Spleen (tissue), 11 donors: ENCODE measurements around the gene EML6. TPM values are rescaled to one million over a fixed set of nuclear protein-coding genes. Genes with fewer than 3 reads are reported as not detected.

Source experiments
- DNase-seq: peaks from one replicate; pipeline ENCODE4 v3.0.0-alpha.2; 2020
- H3K27ac ChIP-seq, 8 donors: fragments of 200-600 bp; sonication (generic) in 7 of 8; 1 replicate in 4 of 8; 2 replicates in 4 of 8; pipeline versions ENCODE4 v1.5.0 to v1.8.0; 2016 to 2021; ENCODE audit warnings: inconsistent platforms in 4 of 8, mild to moderate bottlenecking in 4 of 8, moderate library complexity in 1 of 8
- H3K27me3 ChIP-seq, 7 donors: fragments of 200-600 bp; sonication (generic) in 6 of 7; replicated peaks in 1 of 7; 1 replicate in 4 of 7; 2 replicates in 3 of 7; pipeline versions ENCODE4 v1.5.0 to v1.8.0; 2016 to 2021; ENCODE audit warnings: inconsistent platforms in 3 of 7, mild to moderate bottlenecking in 1 of 7
- H3K36me3 ChIP-seq, 6 donors: fragments of 200-600 bp; sonication (generic) in 5 of 6; 1 replicate in 4 of 6; 2 replicates in 2 of 6; pipeline versions ENCODE4 v1.5.0 to v1.8.0; 2016 to 2021; ENCODE audit warnings: inconsistent platforms in 2 of 6
- H3K4me1 ChIP-seq, 6 donors: fragments of 200-600 bp; sonication (generic) in 5 of 6; 1 replicate in 3 of 6; 2 replicates in 3 of 6; pipeline versions ENCODE4 v1.5.0 to v1.8.0; 2016 to 2021; ENCODE audit warnings: inconsistent platforms in 3 of 6
- H3K4me3 ChIP-seq, 8 donors: fragments of 200-600 bp; sonication (generic) in 7 of 8; 1 replicate in 4 of 8; 2 replicates in 4 of 8; pipeline versions ENCODE4 v1.5.0 to v1.8.0; 2016 to 2021; ENCODE audit warnings: inconsistent platforms in 4 of 8, mild to moderate bottlenecking in 4 of 8, moderate library complexity in 2 of 8
- H3K9me3 ChIP-seq, 8 donors: fragments of 200-600 bp; sonication (generic) in 7 of 8; 1 replicate in 4 of 8; 2 replicates in 4 of 8; pipeline versions ENCODE4 v1.5.0 to v1.8.0; 2016 to 2021; ENCODE audit warnings: inconsistent platforms in 4 of 8
- CTCF ChIP-seq, 11 experiments: fragments of 200-600 bp in 7 of 11; fragments of 450-650 bp in 4 of 11; sonication (generic) in 4 of 11; IDR thresholded peaks in 8 of 11; conservative IDR thresholded peaks in 3 of 11; 1 replicate in 7 of 11; 2 replicates in 4 of 11; pipeline versions ENCODE4 v1.4.0 to v1.8.0; 2016 to 2021; ENCODE audit warnings: antibody characterized with exemption in 11 of 11, inconsistent platforms in 4 of 11, mild to moderate bottlenecking in 1 of 11
- POLR2A ChIP-seq, 3 donors: fragments of 450-650 bp; IDR thresholded peaks; one replicate each; pipeline ENCODE4 v1.5.1; 2017; ENCODE audit warnings: antibody characterized with exemption in 3 of 3, mild to moderate bottlenecking in 1 of 3
- POLR2AphosphoS5 ChIP-seq, 3 donors: sonication (generic); formaldehyde crosslinking; IDR thresholded peaks; one replicate each; pipeline ENCODE4 v1.5.1; 2017; ENCODE audit warnings: antibody characterized with exemption in 3 of 3
- whole genome bisulfite sequencing, 5 donors: extraction: QIAGEN DNeasy Blood & Tissue Kit in 3 of 5; methylation state at CpG; one replicate each; pipeline versions ENCODE4 v1.1.5 to v1.1.7; 2013 to 2018; 5-methylcytosine and 5-hydroxymethylcytosine counted together
- intact Hi-C: fragments of 100-400 bp; cut with DNase I; formaldehyde crosslinking; loops from one replicate; pipeline ENCODE4 v1.15.0; 2023; ENCODE audit warnings: low total_unique reads
- polyA plus RNA-seq, 3 donors: library from polyadenylated mRNA; stranded (reverse); fragments of 200-250 nt; gene quantifications; one replicate each; pipeline ENCODE4 v1.2.1, GENCODE V29; 2013
- total RNA-seq, 7 donors: library from RNA; depleted of rRNA in 3 of 7; stranded (reverse); fragments of >200 nt in 3 of 7; fragmentation: NEBNext Ultra II Directional in 4 of 7; extraction: Animal tissue kit (Norgen Biotek cat#: 25700) in 4 of 7; gene quantifications; one replicate each; pipeline versions ENCODE4 v1.1.0 to v1.2.1, GENCODE V29; 2016 to 2021
- donor health status: healthy with polysubstance abuse.
- donor health status: DM: no; HTN: no; CAD: no; lungs with moderate emphysema.
- donor health status: DM: no; HTN: no; CAD: no.
- donor health status: Bipolar disorder and iron deficiency.
- donor health status: healthy.
- donor health status: DM: no; HTN: no; CAD: no.
- donor health status: DM: yes; HTN: yes; CAD: no.

Gene EML6
- total and polyA plus RNA-seq, 10 donors = 4.7 to 18.2 (median 7.6) TPM

- no peaks in the 10 kb centered on the region for H3K9me3 ChIP-seq
- no peak for TF ChIP-seq POLR2AphosphoS5 (IDR thresholded peaks at IDR 0.05)
- no peak for TF ChIP-seq CTCF (IDR thresholded peaks at IDR 0.05 in 8 of 11, conservative IDR thresholded peaks at IDR 0.05 in 3 of 11)
- no peak for TF ChIP-seq POLR2A (IDR thresholded peaks at IDR 0.05)
- H3K27me3 ChIP-seq = no peaks in the 10 kb centered on the region
- H3K36me3 ChIP-seq = no peaks in the 10 kb centered on the region
- H3K4me3 ChIP-seq = no peak overlapping the region
- no peak overlapping the region for H3K27ac ChIP-seq
- WGBS, 5 donors = 88 to 94% (median 90%) methylated on average over 9 of the region's 9 CpGs
- DNase-seq = no peak
- no peaks in the 10 kb centered on the region for H3K4me1 ChIP-seq
- intact Hi-C loops = no loop called here
These were observed 177.9 kb downstream of the EML6 start for GRCh38 chr2:54901224-54901986.

GRCh38 chr2:54902763-54903162 is 179.3 kb downstream of the EML6 start:
- Histone ChIP-seq H3K36me3 (no peaks in the 10 kb centered on the region), H3K27ac (no peak overlapping the region), H3K4me1 (no peaks in the 10 kb centered on the region), H3K4me3 (no peak overlapping the region), H3K27me3 (no peaks in the 10 kb centered on the region), H3K9me3 (no peaks in the 10 kb centered on the region)
- 86 to 91% (median 88%) methylated on average over 7 of the region's 7 CpGs for WGBS, 5 donors
- DNase-seq = no peak
- intact Hi-C loops = no loop called here
- TF ChIP-seq CTCF (IDR thresholded peaks at IDR 0.05 in 8 of 11, conservative IDR thresholded peaks at IDR 0.05 in 3 of 11) = no peak
- TF ChIP-seq POLR2A (IDR thresholded peaks at IDR 0.05) = no peak
- no peak for TF ChIP-seq POLR2AphosphoS5 (IDR thresholded peaks at IDR 0.05)

GRCh38 chr2:54903736-54904554 is 180.5 kb downstream of the EML6 start:
- H3K36me3 ChIP-seq = no peaks in the 10 kb centered on the region
- no peak for DNase-seq
- no peak overlapping the region for H3K27ac ChIP-seq
- no peak overlapping the region for H3K4me3 ChIP-seq
- no peaks in the 10 kb centered on the region for H3K9me3 ChIP-seq
- no peaks in the 10 kb centered on the region for H3K27me3 ChIP-seq
- intact Hi-C loops = no loop called here
- WGBS, 5 donors = 52 to 77% (median 65%) methylated on average over 9 of the region's 9 CpGs
- H3K4me1 ChIP-seq = no peaks in the 10 kb centered on the region
- no peak for TF ChIP-seq POLR2AphosphoS5 (IDR thresholded peaks at IDR 0.05)
- no peak for TF ChIP-seq CTCF (IDR thresholded peaks at IDR 0.05 in 8 of 11, conservative IDR thresholded peaks at IDR 0.05 in 3 of 11)
- TF ChIP-seq POLR2A (IDR thresholded peaks at IDR 0.05) = no peak

GRCh38 chr2:54904836-54905235 is 181.4 kb downstream of the EML6 start:
- Histone ChIP-seq H3K27ac (no peak overlapping the region), H3K9me3 (no peaks in the 10 kb centered on the region), H3K36me3 (no peaks in the 10 kb centered on the region), H3K4me3 (no peak overlapping the region), H3K4me1 (no peaks in the 10 kb centered on the region), H3K27me3 (no peaks in the 10 kb centered on the region)
- no peak for DNase-seq
- intact Hi-C loops = no loop called here
- 93 to 98% (median 94%) methylated on average over 5 of the region's 5 CpGs for WGBS, 5 donors
- TF ChIP-seq POLR2A (IDR thresholded peaks at IDR 0.05) = no peak
- TF ChIP-seq CTCF (IDR thresholded peaks at IDR 0.05 in 8 of 11, conservative IDR thresholded peaks at IDR 0.05 in 3 of 11) = no peak
- no peak for TF ChIP-seq POLR2AphosphoS5 (IDR thresholded peaks at IDR 0.05)
